A673 (cell line): ENCODE data around the gene CDC42BPA.

Experiments used
- CTCF ChIP-seq: fragments of 300-800, 200-600 bp; sonication (generic); conservative IDR thresholded peaks from 2 replicates; pipeline ENCODE4 v1.5.1; 2017; ENCODE audit warnings: low read depth, mild to moderate bottlenecking, antibody characterized with exemption, low read length, moderate library complexity, mixed read lengths
- EZH2 ChIP-seq: fragments of 200-600 bp; sonication (generic); IDR thresholded peaks from 2 replicates; pipeline ENCODE4 v1.6.1; 2017; ENCODE audit warnings: borderline replicate concordance, low read depth, mild to moderate bottlenecking, mixed read lengths, antibody characterized with exemption, low read length; ENCODE audit not compliant: poor library complexity, severe bottlenecking

GRCh38 chr1:227058321-227058751 is 260.0 kb downstream of the CDC42BPA start:
- TF ChIP-seq CTCF, result no peak
- TF ChIP-seq EZH2, result no peak
